ENCODE measurements around the gene CLK1.

GRCh38 chr2:200909958-200910357 is 45.5 kb upstream of the CLK1 start:
- TF ChIP-seq, protein P1, sequence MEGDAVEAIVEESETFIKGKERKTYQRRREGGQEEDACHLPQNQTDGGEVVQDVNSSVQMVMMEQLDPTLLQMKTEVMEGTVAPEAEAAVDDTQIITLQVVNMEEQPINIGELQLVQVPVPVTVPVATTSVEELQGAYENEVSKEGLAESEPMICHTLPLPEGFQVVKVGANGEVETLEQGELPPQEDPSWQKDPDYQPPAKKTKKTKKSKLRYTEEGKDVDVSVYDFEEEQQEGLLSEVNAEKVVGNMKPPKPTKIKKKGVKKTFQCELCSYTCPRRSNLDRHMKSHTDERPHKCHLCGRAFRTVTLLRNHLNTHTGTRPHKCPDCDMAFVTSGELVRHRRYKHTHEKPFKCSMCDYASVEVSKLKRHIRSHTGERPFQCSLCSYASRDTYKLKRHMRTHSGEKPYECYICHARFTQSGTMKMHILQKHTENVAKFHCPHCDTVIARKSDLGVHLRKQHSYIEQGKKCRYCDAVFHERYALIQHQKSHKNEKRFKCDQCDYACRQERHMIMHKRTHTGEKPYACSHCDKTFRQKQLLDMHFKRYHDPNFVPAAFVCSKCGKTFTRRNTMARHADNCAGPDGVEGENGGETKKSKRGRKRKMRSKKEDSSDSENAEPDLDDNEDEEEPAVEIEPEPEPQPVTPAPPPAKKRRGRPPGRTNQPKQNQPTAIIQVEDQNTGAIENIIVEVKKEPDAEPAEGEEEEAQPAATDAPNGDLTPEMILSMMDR (IDR thresholded peaks at IDR 0.05) = no peak
- no peak for TF ChIP-seq RAD21 (conservative IDR thresholded peaks at IDR 0.05 in 1 of 2, IDR thresholded peaks at IDR 0.05 in 1 of 2)
- TF ChIP-seq REST (IDR thresholded peaks at IDR 0.05) = no peak
- no peak for TF ChIP-seq RFX5 (IDR thresholded peaks at IDR 0.05)
- TF ChIP-seq ZFP36 (IDR thresholded peaks at IDR 0.05; ENCODE audit: borderline replicate concordance, partially characterized antibody) = no peak
- TF ChIP-seq GATA3 (IDR thresholded peaks at IDR 0.05; ENCODE audit: borderline replicate concordance) = no peak
- no peak for TF ChIP-seq EP300 (IDR thresholded peaks at IDR 0.05)
- TF ChIP-seq TP53 (CRISPR knock-in tag; IDR thresholded peaks at IDR 0.05) = no peak
- TF ChIP-seq FOXS1 (CRISPR knock-in tag; IDR thresholded peaks at IDR 0.05) = no peak
- TF ChIP-seq, protein P2, sequence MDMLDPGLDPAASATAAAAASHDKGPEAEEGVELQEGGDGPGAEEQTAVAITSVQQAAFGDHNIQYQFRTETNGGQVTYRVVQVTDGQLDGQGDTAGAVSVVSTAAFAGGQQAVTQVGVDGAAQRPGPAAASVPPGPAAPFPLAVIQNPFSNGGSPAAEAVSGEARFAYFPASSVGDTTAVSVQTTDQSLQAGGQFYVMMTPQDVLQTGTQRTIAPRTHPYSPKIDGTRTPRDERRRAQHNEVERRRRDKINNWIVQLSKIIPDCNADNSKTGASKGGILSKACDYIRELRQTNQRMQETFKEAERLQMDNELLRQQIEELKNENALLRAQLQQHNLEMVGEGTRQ (IDR thresholded peaks at IDR 0.05) = no peak
- no peak for TF ChIP-seq POLR2AphosphoS2 (conservative IDR thresholded peaks at IDR 0.05; ENCODE audit: low read length)
